OCI-LY7 (cell line): ENCODE results near the gene UPK3A.

Experiments
- EZH2phosphoT487 ChIP-seq: fragments of 200-600 bp; sonication (generic); IDR thresholded peaks from 2 replicates; pipeline ENCODE4 v1.6.1; 2018; ENCODE audit warnings: low read depth, borderline replicate concordance, mild to moderate bottlenecking, mixed run types, antibody characterized with exemption, low read length, moderate library complexity, mixed read lengths
- TF ChIP-seq, protein P1 (sequence below): fragments of 200-600 bp; sonication (generic); conservative IDR thresholded peaks from 2 replicates; pipeline ENCODE4 v1.5.1; 2014; ENCODE audit warnings: mild to moderate bottlenecking, antibody characterized with exemption, low read length, moderate library complexity, mixed read lengths

DNA sequence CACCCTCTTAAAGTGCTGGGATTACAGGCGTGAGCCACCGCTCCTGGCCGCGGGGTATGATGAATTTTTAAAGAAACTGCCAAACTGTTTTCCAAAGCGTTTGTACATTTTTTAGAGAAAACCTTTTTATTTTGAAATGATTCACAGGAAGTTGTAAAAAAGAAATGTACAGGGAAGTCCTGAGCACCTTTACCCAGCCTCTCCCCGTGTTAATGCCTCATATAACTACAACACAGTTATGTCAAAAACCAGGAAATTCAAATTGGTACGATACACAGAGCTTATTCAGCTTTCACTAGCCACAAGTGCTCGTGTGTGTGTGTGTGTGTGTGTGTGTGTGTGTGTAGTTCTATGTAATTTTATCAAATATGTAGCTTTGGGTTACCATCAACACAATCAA, 18.0 kb downstream of the UPK3A start:
- TF ChIP-seq, protein P1, sequence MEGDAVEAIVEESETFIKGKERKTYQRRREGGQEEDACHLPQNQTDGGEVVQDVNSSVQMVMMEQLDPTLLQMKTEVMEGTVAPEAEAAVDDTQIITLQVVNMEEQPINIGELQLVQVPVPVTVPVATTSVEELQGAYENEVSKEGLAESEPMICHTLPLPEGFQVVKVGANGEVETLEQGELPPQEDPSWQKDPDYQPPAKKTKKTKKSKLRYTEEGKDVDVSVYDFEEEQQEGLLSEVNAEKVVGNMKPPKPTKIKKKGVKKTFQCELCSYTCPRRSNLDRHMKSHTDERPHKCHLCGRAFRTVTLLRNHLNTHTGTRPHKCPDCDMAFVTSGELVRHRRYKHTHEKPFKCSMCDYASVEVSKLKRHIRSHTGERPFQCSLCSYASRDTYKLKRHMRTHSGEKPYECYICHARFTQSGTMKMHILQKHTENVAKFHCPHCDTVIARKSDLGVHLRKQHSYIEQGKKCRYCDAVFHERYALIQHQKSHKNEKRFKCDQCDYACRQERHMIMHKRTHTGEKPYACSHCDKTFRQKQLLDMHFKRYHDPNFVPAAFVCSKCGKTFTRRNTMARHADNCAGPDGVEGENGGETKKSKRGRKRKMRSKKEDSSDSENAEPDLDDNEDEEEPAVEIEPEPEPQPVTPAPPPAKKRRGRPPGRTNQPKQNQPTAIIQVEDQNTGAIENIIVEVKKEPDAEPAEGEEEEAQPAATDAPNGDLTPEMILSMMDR, result no peak
- no peak for TF ChIP-seq EZH2phosphoT487
